PC-9 (cell line): Measurements from ENCODE around the gene TMEM30B. TPM values are rescaled to one million over a fixed set of nuclear protein-coding genes. Genes with fewer than 3 reads are reported as not detected.

ENCODE experiments used
- BruUV-seq: library from RNA; stranded (reverse); fragments of 400-500 nt; replicated peaks from 2 replicates; lab custom pipeline; 2021; lab: Mats Ljungman, UMichigan
- CTCF ChIA-PET: fragments of 300-600 bp; sonication (Branson Sonifier 250); formaldehyde crosslinking; loops from one replicate; lab custom pipeline; 2022; ENCODE audit warnings: antibody characterized with exemption; lab: Charles Lee
- POLR2A ChIA-PET: fragments of 300-600 bp; sonication (Branson Sonifier 250); formaldehyde crosslinking; loops from one replicate; lab custom pipeline; 2022; ENCODE audit warnings: antibody characterized with exemption; ENCODE audit not compliant: unreplicated experiment; lab: Charles Lee
- DNase-seq, 2 experiments: peaks; one replicate each; pipeline versions ENCODE4 v3.0.0 to v3.0.0-alpha.2; 2015 to 2022; ENCODE audit warnings: mixed read lengths in 1 of 2
- H2AFZ ChIP-seq: fragments of 200-600 bp; sonication (generic); 2 replicates; pipeline ENCODE4 v1.8.1; 2017; ENCODE audit warnings: antibody characterized with exemption
- H3F3A ChIP-seq: fragments of 200-600 bp; sonication (generic); 2 replicates; pipeline ENCODE4 v1.8.1; 2017; ENCODE audit warnings: antibody characterized with exemption, mild to moderate bottlenecking, low read depth; ENCODE audit not compliant: insufficient read depth
- H3K27ac ChIP-seq: fragments of 200-600 bp; sonication (generic); 2 replicates; pipeline ENCODE4 v1.6.1; 2016; ENCODE audit warnings: mixed run types
- H3K27me3 ChIP-seq: fragments of 200-600 bp; sonication (generic); 2 replicates; pipeline ENCODE4 v1.6.1; 2016; ENCODE audit warnings: low read depth, mixed run types; ENCODE audit not compliant: insufficient read depth
- H3K36me3 ChIP-seq: fragments of 200-600 bp; sonication (generic); 2 replicates; pipeline ENCODE4 v1.6.1; 2016; ENCODE audit warnings: low read depth, mixed run types
- H3K4me1 ChIP-seq: fragments of 200-600 bp; sonication (generic); replicated peaks from 2 replicates; pipeline ENCODE4 v1.6.1; 2016; ENCODE audit warnings: mixed run types; ENCODE audit not compliant: insufficient read depth
- H3K4me2 ChIP-seq: fragments of 200-600 bp; sonication (generic); 2 replicates; pipeline ENCODE4 v1.6.1; 2017; ENCODE audit warnings: mixed run types
- H3K4me3 ChIP-seq: fragments of 200-600 bp; sonication (generic); 2 replicates; pipeline ENCODE4 v1.6.1; 2016; ENCODE audit warnings: mixed run types
- H3K79me2 ChIP-seq: fragments of 200-600 bp; sonication (generic); 2 replicates; pipeline ENCODE4 v1.6.1; 2017; ENCODE audit warnings: low read depth, mixed run types
- H3K9me2 ChIP-seq: fragments of 200-600 bp; sonication (generic); 2 replicates; pipeline ENCODE4 v1.8.1; 2017; ENCODE audit warnings: mild to moderate bottlenecking; ENCODE audit not compliant: insufficient read depth
- H3K9me3 ChIP-seq: fragments of 200-600 bp; sonication (generic); 2 replicates; pipeline ENCODE4 v1.8.1; 2016; ENCODE audit warnings: low read depth; ENCODE audit not compliant: insufficient read depth
- H4K20me1 ChIP-seq: fragments of 200-600 bp; sonication (generic); 2 replicates; pipeline ENCODE4 v1.8.1; 2017; ENCODE audit not compliant: insufficient read depth
- EZH2 ChIP-seq: fragments of 200-600 bp; sonication (generic); IDR thresholded peaks from 2 replicates; pipeline ENCODE4 v1.8.0; 2017; ENCODE audit warnings: antibody characterized with exemption, low read depth
- intact Hi-C: fragments of 100-400 bp; cut with micrococcal nuclease; formaldehyde crosslinking; loops from one replicate; pipeline ENCODE4 v1.10.0; 2022; ENCODE audit not compliant: unreplicated experiment
- total RNA-seq: library from RNA; stranded (reverse); gene quantifications from 2 replicates; pipeline ENCODE4 v1.2.3, GENCODE V29; 2021
- TF ChIP-seq, protein P1 (sequence below): fragments of 200-600 bp; sonication (generic); conservative IDR thresholded peaks from 2 replicates; pipeline ENCODE4 v1.6.1; 2017; ENCODE audit warnings: mixed run types, antibody characterized with exemption, mild to moderate bottlenecking, moderate library complexity

TMEM30B gene
- total RNA-seq, 1 experiment from 2014 or later: 19.6 TPM

DNA sequence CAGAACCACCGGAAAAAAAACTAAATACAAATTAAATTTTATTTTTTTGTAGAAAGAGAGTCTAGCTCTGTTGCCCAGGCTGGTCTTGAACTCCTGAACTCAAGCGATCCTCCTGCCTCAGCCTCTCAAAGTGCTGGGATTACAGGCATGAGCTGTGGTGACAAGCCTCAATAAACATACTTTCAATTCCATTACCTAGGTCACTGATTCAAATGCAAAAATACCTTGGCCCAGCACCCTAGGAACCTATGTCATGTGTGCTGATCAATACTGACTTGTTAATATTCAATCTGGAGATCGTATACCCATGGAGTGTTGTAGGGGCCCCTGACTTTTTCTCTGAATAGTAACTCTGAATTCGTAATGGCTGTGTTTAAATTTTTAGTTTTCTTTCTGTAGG is 7.1 kb upstream of the TMEM30B start:
- Histone ChIP-seq H3K27me3 (no peaks in the 10 kb centered on the region), H3F3A (peaks cover 10% of the 10 kb centered on the region; the same call in 1 of the 2 replicates), H3K4me1 (peaks cover 16% of the 10 kb centered on the region), H3K4me3 (no peak overlapping the region), H3K9me3 (no peaks in the 10 kb centered on the region), H3K36me3 (no peaks in the 10 kb centered on the region), H3K79me2 (0 out of 2 replicates have a peak, but pooled peaks cover under 1% of the 10 kb centered on the region), H3K27ac (no peak overlapping the region), H2AFZ (no peak overlapping the region), H4K20me1 (no peaks in the 10 kb centered on the region), H3K9me2 (no peaks in the 10 kb centered on the region), H3K4me2 (no peak overlapping the region)
- BruUV-seq: no TSS peak
- intact Hi-C loops: loop anchor here (10.0 kb wide), 1 partner anchor 933 kb away; no protein-coding TSS in a partner anchor
- no peak for DNase-seq
- POLR2A ChIA-PET: interaction anchor here (0.7 kb wide), 1 partner anchor 337 kb away, joined by 5 read pairs; no protein-coding TSS in a partner anchor
- CTCF ChIA-PET: no interaction called here
- TF ChIP-seq, protein P1, sequence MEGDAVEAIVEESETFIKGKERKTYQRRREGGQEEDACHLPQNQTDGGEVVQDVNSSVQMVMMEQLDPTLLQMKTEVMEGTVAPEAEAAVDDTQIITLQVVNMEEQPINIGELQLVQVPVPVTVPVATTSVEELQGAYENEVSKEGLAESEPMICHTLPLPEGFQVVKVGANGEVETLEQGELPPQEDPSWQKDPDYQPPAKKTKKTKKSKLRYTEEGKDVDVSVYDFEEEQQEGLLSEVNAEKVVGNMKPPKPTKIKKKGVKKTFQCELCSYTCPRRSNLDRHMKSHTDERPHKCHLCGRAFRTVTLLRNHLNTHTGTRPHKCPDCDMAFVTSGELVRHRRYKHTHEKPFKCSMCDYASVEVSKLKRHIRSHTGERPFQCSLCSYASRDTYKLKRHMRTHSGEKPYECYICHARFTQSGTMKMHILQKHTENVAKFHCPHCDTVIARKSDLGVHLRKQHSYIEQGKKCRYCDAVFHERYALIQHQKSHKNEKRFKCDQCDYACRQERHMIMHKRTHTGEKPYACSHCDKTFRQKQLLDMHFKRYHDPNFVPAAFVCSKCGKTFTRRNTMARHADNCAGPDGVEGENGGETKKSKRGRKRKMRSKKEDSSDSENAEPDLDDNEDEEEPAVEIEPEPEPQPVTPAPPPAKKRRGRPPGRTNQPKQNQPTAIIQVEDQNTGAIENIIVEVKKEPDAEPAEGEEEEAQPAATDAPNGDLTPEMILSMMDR: no peak
- TF ChIP-seq EZH2: no peak

DNA sequence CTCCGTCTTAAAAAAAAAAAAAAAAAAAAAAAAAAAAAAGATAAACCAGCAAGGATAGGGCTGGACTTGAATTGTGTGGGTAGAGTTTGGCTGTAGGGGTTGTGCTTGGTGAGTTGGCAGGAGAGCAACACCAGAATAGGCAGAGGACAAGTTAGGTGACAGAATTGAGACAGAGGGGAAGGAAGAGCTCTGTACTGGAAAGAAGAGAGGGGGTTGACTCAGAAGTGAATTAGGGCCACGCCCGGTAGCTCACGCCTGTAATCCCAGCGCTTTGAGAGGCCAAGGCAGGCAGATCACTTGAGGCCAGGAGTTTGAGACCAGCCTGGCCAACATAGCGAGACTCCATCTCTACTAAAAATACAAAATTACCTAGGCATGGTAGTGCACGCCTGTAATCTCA is 6.1 kb upstream of the TMEM30B start:
- Histone ChIP-seq H4K20me1 (no peaks in the 10 kb centered on the region), H3K36me3 (no peaks in the 10 kb centered on the region), H3K4me2 (no peak overlapping the region), H3K9me3 (no peaks in the 10 kb centered on the region), H3K4me3 (no peak overlapping the region), H3K27ac (no peak overlapping the region), H3K27me3 (no peaks in the 10 kb centered on the region), H2AFZ (no peak overlapping the region), H3K9me2 (no peaks in the 10 kb centered on the region), H3K4me1 (peaks cover 21% of the 10 kb centered on the region), H3K79me2 (peaks cover 7% of the 10 kb centered on the region; the same call in 1 of the 2 replicates), H3F3A (peaks cover 11% of the 10 kb centered on the region; the same call in 1 of the 2 replicates)
- CTCF ChIA-PET: interaction anchor here (0.6 to 2.4 kb wide), 4 partner anchors 12 to 942 kb away, joined by 3 to 20 read pairs (median 8); no protein-coding TSS in a partner anchor
- intact Hi-C loops: loop anchor here (10.0 kb wide), 1 partner anchor 932 kb away; no protein-coding TSS in a partner anchor
- TF ChIP-seq, protein P1: no peak
- TF ChIP-seq EZH2: no peak
- no TSS peak for BruUV-seq
- POLR2A ChIA-PET: no interaction called here
- no peak for DNase-seq

DNA sequence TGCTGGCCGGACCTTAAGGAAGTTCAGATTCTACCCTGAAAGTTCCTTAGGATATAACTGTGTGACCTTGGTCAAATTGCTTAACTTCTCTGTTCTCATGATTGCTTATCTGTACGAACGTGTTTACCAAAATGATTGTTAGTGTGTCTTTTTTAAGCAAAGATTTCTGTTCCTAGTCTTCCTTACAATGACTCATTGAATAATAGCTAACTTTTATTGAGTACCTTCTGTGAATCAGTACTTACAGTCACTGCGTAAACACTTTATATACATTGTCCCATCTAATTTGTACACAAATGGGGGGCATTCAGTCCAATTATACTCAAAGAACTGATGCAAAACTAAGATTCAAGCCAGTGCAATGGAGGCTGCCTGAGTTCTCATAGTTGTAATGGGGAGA is 4.2 kb upstream of the TMEM30B start:
- H3K27ac ChIP-seq: no peak overlapping the region
- H3K4me1 ChIP-seq: peaks cover 26% of the 10 kb centered on the region
- no peak overlapping the region for H2AFZ ChIP-seq
- no peaks in the 10 kb centered on the region for H3K27me3 ChIP-seq
- no peak for TF ChIP-seq EZH2
- TF ChIP-seq, protein P1: no peak
- H3K9me2 ChIP-seq: no peaks in the 10 kb centered on the region
- H3K4me2 ChIP-seq: no peak overlapping the region
- ChIA-PET POLR2A (interaction anchor here (0.6 kb wide), 1 partner anchor 10 kb away, joined by 3 read pairs; no protein-coding TSS in a partner anchor), CTCF (interaction anchor here (2.4 kb wide), 1 partner anchor 16 kb away, joined by 6 read pairs; no protein-coding TSS in a partner anchor)
- H3K9me3 ChIP-seq: no peaks in the 10 kb centered on the region
- no peak for DNase-seq
- H3K4me3 ChIP-seq: no peak overlapping the region
- H3F3A ChIP-seq: peaks cover 24% of the 10 kb centered on the region
- peaks cover 8% of the 10 kb centered on the region for H3K79me2 ChIP-seq
- no TSS peak for BruUV-seq
- intact Hi-C loops: loop anchor here (10.0 kb wide), 1 partner anchor 931 kb away; no protein-coding TSS in a partner anchor
- H3K36me3 ChIP-seq: no peaks in the 10 kb centered on the region
- H4K20me1 ChIP-seq: no peaks in the 10 kb centered on the region
